Right atrium auricular region (tissue), 2 donors: ENCODE data around the gene RBPMS2. TPM values are rescaled to one million over a fixed set of nuclear protein-coding genes. Genes with fewer than 3 reads are reported as not detected.
"Not testable (repeated sequence)": the region's sequence is repeated elsewhere in the genome, so short reads cannot be mapped to it uniquely, and the experiment has no call there.

Experiments
- DNase-seq: peaks from one replicate; pipeline ENCODE4 v3.0.0-alpha.2; 2019; ENCODE audit warnings: low spot score
- H3K27ac ChIP-seq, 2 donors: fragments of 200-600 bp; sonication (generic); 1 replicate in 1 of 2; 2 replicates in 1 of 2; pipeline ENCODE4 v1.5.1; 2016 to 2019
- H3K27me3 ChIP-seq, 2 donors: fragments of 200-600 bp; sonication (generic); one replicate each; pipeline versions ENCODE4 v1.5.1 to v1.6.0; 2017 to 2019
- H3K36me3 ChIP-seq: fragments of 200-600 bp; sonication (generic); one replicate; pipeline ENCODE4 v1.5.1; 2016
- H3K4me1 ChIP-seq, 2 donors: fragments of 200-600 bp; sonication (generic); one replicate each; pipeline versions ENCODE4 v1.5.1 to v1.6.0; 2017 to 2019
- H3K4me3 ChIP-seq, 2 donors: fragments of 200-600 bp; sonication (generic); 1 replicate in 1 of 2; 2 replicates in 1 of 2; pipeline ENCODE4 v1.5.1; 2017 to 2019; ENCODE audit warnings: mild to moderate bottlenecking in 1 of 2, moderate library complexity in 1 of 2
- H3K9me3 ChIP-seq, 2 donors: fragments of 200-600 bp; sonication (generic); one replicate each; pipeline ENCODE4 v1.5.1; 2019
- CTCF ChIP-seq, 2 donors: fragments of 200-600 bp; sonication (generic); IDR thresholded peaks; one replicate each; pipeline ENCODE4 v1.5.1; 2019; ENCODE audit warnings: antibody characterized with exemption in 2 of 2
- total RNA-seq, 2 donors: library from RNA; depleted of rRNA; stranded (reverse); fragments of >200 nt; gene quantifications; one replicate each; pipeline ENCODE4 v1.1.0, GENCODE V29; 2016

The RBPMS2 gene
- total RNA-seq, 2 donors from 2014 or later, result 84.2 to 85.0 TPM

GRCh38 chr15:64806509-64806908 is 31.1 kb upstream of the RBPMS2 start:
- no peaks in the 10 kb centered on the region for H3K36me3 ChIP-seq
- no peak overlapping the region for H3K4me3 ChIP-seq
- H3K27ac ChIP-seq, result peak overlapping the region; percentile 58 to 62
- peaks cover 0 to 35% of the 10 kb centered on the region in 2 donors for H3K4me1 ChIP-seq
- H3K27me3 ChIP-seq, result no peaks in the 10 kb centered on the region
- no peak for DNase-seq
- H3K9me3 ChIP-seq, result no peaks in the 10 kb centered on the region
- no peak for TF ChIP-seq CTCF (IDR thresholded peaks at IDR 0.05)

GRCh38 chr15:64804619-64805018 is 29.2 kb upstream of the RBPMS2 start:
- Histone ChIP-seq H3K27ac (peak overlapping the region; percentile 31 to 85), H3K36me3 (no peaks in the 10 kb centered on the region), H3K4me1 (peaks cover 0 to 30% of the 10 kb centered on the region in 2 donors), H3K4me3 (no peak overlapping the region), H3K9me3 (no peaks in the 10 kb centered on the region), H3K27me3 (no peaks in the 10 kb centered on the region)
- no peak for DNase-seq
- no peak for TF ChIP-seq CTCF (IDR thresholded peaks at IDR 0.05)

GRCh38 chr15:64803526-64803925 is 28.1 kb upstream of the RBPMS2 start:
- no peak for TF ChIP-seq CTCF (IDR thresholded peaks at IDR 0.05)
- DNase-seq, result no peak
- H3K9me3 ChIP-seq, result no peaks in the 10 kb centered on the region
- H3K27me3 ChIP-seq, result no peaks in the 10 kb centered on the region
- peaks cover 0 to 30% of the 10 kb centered on the region in 2 donors for H3K4me1 ChIP-seq
- peak overlapping the region; percentile 31 to 85 for H3K27ac ChIP-seq
- H3K4me3 ChIP-seq, result no peak overlapping the region
- H3K36me3 ChIP-seq, result no peaks in the 10 kb centered on the region

- H3K4me3 ChIP-seq, result no peak overlapping the region
- peaks cover 0 to 19% of the 10 kb centered on the region in 2 donors for H3K4me1 ChIP-seq
- no peaks in the 10 kb centered on the region for H3K27me3 ChIP-seq
- no peaks in the 10 kb centered on the region for H3K36me3 ChIP-seq
- peak overlapping the region; percentile 81 to 85 for H3K27ac ChIP-seq
- TF ChIP-seq CTCF (IDR thresholded peaks at IDR 0.05), result no peak
- DNase-seq, result no peak
- no peaks in the 10 kb centered on the region for H3K9me3 ChIP-seq
Measured at GRCh38 chr15:64800476-64800875, 25.1 kb upstream of the RBPMS2 start.

GRCh38 chr15:64798905-64799304 is 23.5 kb upstream of the RBPMS2 start:
- not testable (repeated sequence) for H3K4me3 ChIP-seq, H3K36me3 ChIP-seq, DNase-seq, H3K9me3 ChIP-seq, H3K27me3 ChIP-seq
- H3K4me1 ChIP-seq, result peaks cover 0 to 19% of the 10 kb centered on the region in 2 donors
- H3K27ac ChIP-seq, result peak overlapping the region in 1 of 2 donors; percentile 31

- not testable (repeated sequence) for H3K27me3 ChIP-seq
Measured at GRCh38 chr15:64795921-64796320, 20.5 kb upstream of the RBPMS2 start.

GRCh38 chr15:64795299-64795698 is 19.9 kb upstream of the RBPMS2 start:
- H3K36me3 ChIP-seq, result not testable (repeated sequence)

More at GRCh38 chr15:64795921-64796320, 20.5 kb upstream of the RBPMS2 start:
- H3K9me3 ChIP-seq, DNase-seq, H3K36me3 ChIP-seq, H3K4me1 ChIP-seq, H3K4me3 ChIP-seq, H3K27ac ChIP-seq: not testable (repeated sequence)

More at GRCh38 chr15:64795299-64795698, 19.9 kb upstream of the RBPMS2 start:
- DNase-seq, H3K4me1 ChIP-seq, H3K9me3 ChIP-seq, H3K27me3 ChIP-seq, H3K27ac ChIP-seq, H3K4me3 ChIP-seq: not testable (repeated sequence)
